SU-DHL-6 (cell line): ENCODE results near the gene TRIM7.
A peak's percentile ranks its signal among the peaks of the same experiment; 100 is the strongest.

ENCODE experiments used
- H2AFZ ChIP-seq: fragments of 200-600 bp; sonication (generic); 2 replicates; pipeline ENCODE4 v1.6.1; 2014; ENCODE audit warnings: low read depth, mild to moderate bottlenecking, moderate library complexity, mixed read lengths, antibody characterized with exemption, low read length; ENCODE audit not compliant: severe bottlenecking
- H3F3A ChIP-seq: fragments of 200-600 bp; shearing (Covaris generic); 2 replicates; pipeline ENCODE4 v1.6.0; 2016; ENCODE audit warnings: antibody characterized with exemption, mild to moderate bottlenecking; ENCODE audit not compliant: insufficient read depth
- H3K27ac ChIP-seq: fragments of 200-600 bp; sonication (generic); 2 replicates; pipeline ENCODE4 v1.5.1; 2016; ENCODE audit warnings: low read depth, mild to moderate bottlenecking, low read length, moderate library complexity, mixed read lengths
- H3K27me3 ChIP-seq: fragments of 200-600 bp; sonication (generic), shearing (Covaris generic); 2 replicates; pipeline ENCODE4 v1.6.0; 2014; ENCODE audit warnings: mild to moderate bottlenecking, low read length
- H3K36me3 ChIP-seq: fragments of 200-600 bp; sonication (generic); 2 replicates; pipeline ENCODE4 v1.6.1; 2014; ENCODE audit warnings: mild to moderate bottlenecking, low read length, mixed read lengths
- H3K4me2 ChIP-seq: fragments of 300-600, 200-600 bp; shearing (Covaris generic), sonication (generic); 2 replicates; pipeline ENCODE4 v1.6.0; 2014; ENCODE audit warnings: low read length, low read depth, mild to moderate bottlenecking; ENCODE audit not compliant: poor library complexity, severe bottlenecking
- H3K4me3 ChIP-seq: fragments of 200-600 bp; sonication (generic); 2 replicates; pipeline ENCODE4 v1.5.1; 2014; ENCODE audit warnings: antibody characterized with exemption, low read length, mild to moderate bottlenecking, mixed read lengths; ENCODE audit not compliant: insufficient read depth, poor library complexity, severe bottlenecking
- H3K79me2 ChIP-seq: fragments of 200-600 bp; sonication (generic); 2 replicates; pipeline ENCODE4 v1.6.1; 2014; ENCODE audit warnings: mild to moderate bottlenecking, low read length, moderate library complexity; ENCODE audit not compliant: insufficient read depth
- H3K9ac ChIP-seq: fragments of 200-600 bp; sonication (generic); 2 replicates; pipeline ENCODE4 v1.7.0; 2014; ENCODE audit warnings: mild to moderate bottlenecking, low read length
- H3K9me2 ChIP-seq: fragments of 200-600 bp; sonication (generic); replicated peaks from 2 replicates; pipeline ENCODE4 v1.6.1; 2014; ENCODE audit warnings: low read length; ENCODE audit not compliant: insufficient read depth
- H3K9me3 ChIP-seq: fragments of 200-600 bp; sonication (generic); 2 replicates; pipeline ENCODE4 v1.6.1; 2014; ENCODE audit warnings: low read length, mixed read lengths; ENCODE audit not compliant: insufficient read depth
- H4K20me1 ChIP-seq: fragments of 200-600 bp; sonication (generic); 2 replicates; pipeline ENCODE4 v1.6.1; 2014; ENCODE audit warnings: low read depth, mild to moderate bottlenecking, antibody characterized with exemption, low read length, moderate library complexity, mixed read lengths
- EZH2phosphoT487 ChIP-seq: fragments of 200-600 bp; sonication (generic), shearing (Covaris generic); conservative IDR thresholded peaks from 2 replicates; pipeline ENCODE4 v1.6.1; 2018; ENCODE audit warnings: mild to moderate bottlenecking, antibody characterized with exemption, low read length, moderate library complexity, mixed read lengths
- TF ChIP-seq, protein P1 (sequence below): fragments of 200-600 bp; sonication (generic); IDR thresholded peaks from one replicate; pipeline ENCODE4 v1.5.1; 2017; ENCODE audit warnings: antibody characterized with exemption, mild to moderate bottlenecking, low read length, moderate library complexity; ENCODE audit not compliant: insufficient read depth, poor library complexity, severe bottlenecking

Gene TRIM7

DNA sequence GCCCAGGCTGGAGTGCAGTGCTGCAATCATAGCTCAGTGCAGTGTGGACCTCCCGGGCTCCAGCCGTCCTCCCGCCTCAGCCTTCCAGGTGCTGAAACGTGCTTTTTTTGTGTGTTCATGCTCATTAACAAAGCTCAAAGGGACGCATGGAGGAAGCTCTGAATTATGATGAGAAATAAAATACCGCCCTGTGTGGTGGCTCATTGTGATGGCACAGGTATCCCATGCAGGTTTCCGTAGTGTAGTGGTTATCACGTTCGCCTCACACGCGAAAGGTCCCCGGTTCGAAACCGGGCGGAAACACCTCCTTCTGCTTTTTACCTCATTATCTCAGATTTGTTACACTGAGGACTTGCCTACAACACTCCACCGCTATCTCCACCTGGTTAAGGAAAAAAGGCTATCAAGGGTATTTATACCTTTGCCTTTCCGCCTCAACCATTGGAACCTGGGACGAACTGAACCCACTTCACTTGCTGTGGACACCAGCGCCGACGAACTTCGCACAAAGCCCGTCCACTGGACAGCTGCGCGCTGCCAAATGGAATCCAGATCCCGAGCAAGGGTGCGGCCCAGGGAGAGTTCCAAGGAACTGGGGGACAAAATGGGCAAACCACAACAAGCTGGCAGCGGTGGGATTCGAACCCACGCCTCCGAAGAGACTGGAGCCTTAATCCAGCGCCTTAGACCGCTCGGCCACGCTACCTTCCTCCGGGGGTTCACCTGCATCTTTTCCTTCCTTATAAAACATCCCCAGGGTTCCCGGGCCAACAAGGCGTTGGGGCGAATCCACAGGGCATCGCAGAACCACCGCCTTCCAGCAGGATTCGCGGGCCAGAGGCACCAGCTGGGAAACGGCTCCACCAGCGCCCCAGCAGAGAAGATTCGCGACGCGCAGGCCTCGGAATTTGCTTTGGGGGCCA, 31.3 kb downstream of the TRIM7 start:
- Histone ChIP-seq H3K9me2 (no peaks in the 10 kb centered on the region), H2AFZ (peak overlapping the region; percentile 6), H3K4me3 (peak overlapping the region; percentile 7), H3K27ac (no peak overlapping the region), H3K79me2 (no peaks in the 10 kb centered on the region), H3F3A (no peaks in the 10 kb centered on the region), H3K4me2 (peak overlapping the region; percentile 43), H3K27me3 (no peaks in the 10 kb centered on the region), H3K9me3 (no peaks in the 10 kb centered on the region), H4K20me1 (no peaks in the 10 kb centered on the region), H3K9ac (no peak overlapping the region), H3K36me3 (no peaks in the 10 kb centered on the region)
- TF ChIP-seq EZH2phosphoT487, result no peak
- TF ChIP-seq, protein P1, sequence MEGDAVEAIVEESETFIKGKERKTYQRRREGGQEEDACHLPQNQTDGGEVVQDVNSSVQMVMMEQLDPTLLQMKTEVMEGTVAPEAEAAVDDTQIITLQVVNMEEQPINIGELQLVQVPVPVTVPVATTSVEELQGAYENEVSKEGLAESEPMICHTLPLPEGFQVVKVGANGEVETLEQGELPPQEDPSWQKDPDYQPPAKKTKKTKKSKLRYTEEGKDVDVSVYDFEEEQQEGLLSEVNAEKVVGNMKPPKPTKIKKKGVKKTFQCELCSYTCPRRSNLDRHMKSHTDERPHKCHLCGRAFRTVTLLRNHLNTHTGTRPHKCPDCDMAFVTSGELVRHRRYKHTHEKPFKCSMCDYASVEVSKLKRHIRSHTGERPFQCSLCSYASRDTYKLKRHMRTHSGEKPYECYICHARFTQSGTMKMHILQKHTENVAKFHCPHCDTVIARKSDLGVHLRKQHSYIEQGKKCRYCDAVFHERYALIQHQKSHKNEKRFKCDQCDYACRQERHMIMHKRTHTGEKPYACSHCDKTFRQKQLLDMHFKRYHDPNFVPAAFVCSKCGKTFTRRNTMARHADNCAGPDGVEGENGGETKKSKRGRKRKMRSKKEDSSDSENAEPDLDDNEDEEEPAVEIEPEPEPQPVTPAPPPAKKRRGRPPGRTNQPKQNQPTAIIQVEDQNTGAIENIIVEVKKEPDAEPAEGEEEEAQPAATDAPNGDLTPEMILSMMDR, result no peak

DNA sequence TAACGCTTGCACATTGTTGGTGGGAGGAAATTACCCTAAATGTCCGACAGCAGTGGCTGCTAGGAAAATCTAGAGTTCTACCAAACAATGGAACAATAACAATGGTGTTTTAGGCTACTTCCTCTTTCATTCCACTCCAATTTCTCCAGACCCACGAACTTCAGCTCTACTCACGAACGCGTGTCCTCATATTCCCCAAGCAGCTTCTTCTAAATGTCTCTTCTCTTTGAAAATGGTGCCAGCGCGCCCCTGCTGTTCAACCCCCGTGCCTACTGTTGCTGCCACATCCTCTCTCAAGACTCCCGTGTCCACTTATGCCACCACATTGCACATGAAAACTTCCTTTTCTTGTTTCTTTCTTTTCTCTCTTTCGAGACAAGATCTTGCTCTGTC, 32.0 kb downstream of the TRIM7 start:
- H3K27me3 ChIP-seq, result no peaks in the 10 kb centered on the region
- H2AFZ ChIP-seq, result peak overlapping the region; percentile 6
- H3K27ac ChIP-seq, result no peak overlapping the region
- H3K9me2 ChIP-seq, result no peaks in the 10 kb centered on the region
- H3F3A ChIP-seq, result no peaks in the 10 kb centered on the region
- no peaks in the 10 kb centered on the region for H3K36me3 ChIP-seq
- H3K79me2 ChIP-seq, result no peaks in the 10 kb centered on the region
- no peaks in the 10 kb centered on the region for H3K9me3 ChIP-seq
- H4K20me1 ChIP-seq, result no peaks in the 10 kb centered on the region
- peak overlapping the region; percentile 25 for H3K4me3 ChIP-seq
- no peak overlapping the region for H3K9ac ChIP-seq
- H3K4me2 ChIP-seq, result peak overlapping the region; percentile 43
- TF ChIP-seq EZH2phosphoT487, result no peak
- TF ChIP-seq, protein P1, result peak; percentile 39

DNA sequence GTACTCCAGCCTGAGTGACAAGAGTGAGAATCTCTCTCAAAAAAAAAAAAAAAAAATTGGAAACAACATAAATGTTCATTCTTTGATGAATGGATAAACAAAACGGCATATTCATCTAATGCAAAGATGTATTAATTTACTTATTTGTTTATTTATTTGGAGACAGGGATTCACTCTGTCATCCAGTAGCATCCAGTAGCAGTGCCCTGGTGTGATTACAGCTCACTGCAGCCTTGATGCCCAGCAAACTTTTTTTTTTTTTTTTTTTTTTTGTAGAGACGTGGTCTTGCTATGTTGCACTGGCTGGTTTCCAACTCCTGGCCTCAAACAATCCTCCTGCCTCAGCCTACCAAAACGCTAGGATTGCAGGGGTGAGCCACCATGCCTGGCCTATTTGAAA, 33.2 kb downstream of the TRIM7 start:
- no peak for TF ChIP-seq EZH2phosphoT487
- TF ChIP-seq, protein P1, result no peak
- H3K4me2 ChIP-seq, result no peak overlapping the region
- H3K27me3 ChIP-seq, result no peaks in the 10 kb centered on the region

More for the DNA sequence above, 33.2 kb downstream of the TRIM7 start:
- Histone ChIP-seq H4K20me1 (no peaks in the 10 kb centered on the region), H3F3A (0 out of 2 replicates have a peak, but pooled peaks cover 7% of the 10 kb centered on the region), H3K9ac (no peak overlapping the region), H2AFZ (no peak overlapping the region), H3K27ac (no peak overlapping the region), H3K79me2 (no peaks in the 10 kb centered on the region), H3K4me3 (no peak overlapping the region), H3K9me2 (no peaks in the 10 kb centered on the region), H3K9me3 (no peaks in the 10 kb centered on the region), H3K36me3 (no peaks in the 10 kb centered on the region)
